Naive B cell (primary cell): ENCODE data around the gene C19orf25. TPM values are rescaled to one million over a fixed set of nuclear protein-coding genes. Genes with fewer than 3 reads are reported as not detected.
A peak's percentile ranks its signal among the peaks of the same experiment; 100 is the strongest.

Experiments
- ATAC-seq, 2 donors: fragments of 150-1000 bp; cut with Tn5 transposase; 2 replicates each; pipeline ENCODE4 v1.10.0; 2021; ENCODE audit warnings: low read depth in 2 of 2, mild to moderate bottlenecking in 2 of 2, moderate library complexity in 2 of 2
- DNase-seq: peaks from one replicate; pipeline ENCODE4 v3.0.0; 2022
- H3K27ac Mint-ChIP-seq, 6 donors: one replicate each; pipeline ENCODE4 v1.8.0; 2020 to 2022; ENCODE audit warnings: mild to moderate bottlenecking in 6 of 6, mixed read lengths in 6 of 6, moderate library complexity in 5 of 6, inconsistent platforms in 2 of 6
- H3K27me3 Mint-ChIP-seq, 3 donors: one replicate each; pipeline ENCODE4 v1.8.0; 2021 to 2022; ENCODE audit warnings: mixed read lengths in 3 of 3, mild to moderate bottlenecking in 1 of 3
- H3K36me3 Mint-ChIP-seq, 2 donors: one replicate each; pipeline ENCODE4 v1.8.0; 2020 to 2022; ENCODE audit warnings: mixed read lengths in 2 of 2, inconsistent platforms in 1 of 2, mild to moderate bottlenecking in 1 of 2
- H3K4me1 Mint-ChIP-seq, 3 donors: one replicate each; pipeline ENCODE4 v1.8.0; 2020 to 2022; ENCODE audit warnings: mixed read lengths in 3 of 3, inconsistent platforms in 1 of 3, mild to moderate bottlenecking in 1 of 3, moderate library complexity in 1 of 3
- H3K4me3 Mint-ChIP-seq, 8 donors: one replicate each; pipeline ENCODE4 v1.8.0; 2020 to 2022; ENCODE audit warnings: mild to moderate bottlenecking in 8 of 8, mixed read lengths in 8 of 8, moderate library complexity in 8 of 8, inconsistent platforms in 2 of 8
- H3K9me3 Mint-ChIP-seq, 7 donors: one replicate each; pipeline ENCODE4 v1.8.0; 2020 to 2022; ENCODE audit warnings: mixed read lengths in 7 of 7, mild to moderate bottlenecking in 5 of 7, inconsistent platforms in 2 of 7, moderate library complexity in 1 of 7
- polyA plus RNA-seq, 6 donors: library from polyadenylated mRNA; unstranded; fragments of 300-500 nt; fragmentation: Illumina TruSeq; gene quantifications; one replicate each; pipeline ENCODE4 v1.2.3, GENCODE V29; 2021; ENCODE audit warnings: low read depth in 6 of 6

Gene C19orf25
- polyA plus RNA-seq, 6 donors from 2014 or later = 39.0 to 78.2 (median 46.9) TPM

DNA sequence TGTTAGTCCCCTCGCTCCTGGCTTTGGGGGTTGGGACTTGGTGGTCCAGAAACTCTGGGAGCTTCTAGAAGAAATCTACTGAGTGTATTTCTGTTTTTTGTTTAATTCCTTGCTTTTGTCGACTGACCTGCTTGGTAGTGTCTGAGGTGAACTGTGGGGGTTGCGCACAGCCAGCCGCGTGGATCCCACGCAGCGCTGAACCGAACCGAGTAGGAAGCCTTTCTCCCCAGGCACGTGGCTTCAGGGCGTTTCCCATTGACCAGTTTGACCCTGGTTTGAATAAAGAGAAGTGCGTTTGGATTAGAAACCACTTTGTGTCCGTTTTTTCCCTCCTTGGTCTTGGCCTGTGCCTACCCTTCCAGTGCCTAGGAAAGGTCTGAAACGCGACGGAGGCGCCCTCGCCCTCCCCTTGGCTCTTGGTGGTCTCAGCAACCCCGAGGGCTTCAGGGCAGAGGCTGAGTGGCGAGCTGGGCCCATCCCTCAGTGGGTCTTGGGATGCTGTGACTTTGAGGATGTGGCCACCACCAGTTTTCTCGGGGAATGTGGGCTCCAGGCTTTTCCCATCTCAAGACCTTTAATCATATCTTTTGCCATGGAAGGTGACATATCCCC lies 43.5 kb downstream of the C19orf25 start:
- H3K4me3 Mint-ChIP-seq = peak overlapping the region in 1 of 8 donors; percentile 54
- no peaks in the 10 kb centered on the region for H3K9me3 Mint-ChIP-seq
- peaks cover 12 to 20% (median 17%) of the 10 kb centered on the region in 3 donors for H3K4me1 Mint-ChIP-seq
- DNase-seq = no peak
- H3K27me3 Mint-ChIP-seq = no peaks in the 10 kb centered on the region
- H3K36me3 Mint-ChIP-seq = no peaks in the 10 kb centered on the region
- no peak for ATAC-seq
- H3K27ac Mint-ChIP-seq = peak overlapping the region in 3 of 6 donors; percentile 41 to 78 (median 75)

DNA sequence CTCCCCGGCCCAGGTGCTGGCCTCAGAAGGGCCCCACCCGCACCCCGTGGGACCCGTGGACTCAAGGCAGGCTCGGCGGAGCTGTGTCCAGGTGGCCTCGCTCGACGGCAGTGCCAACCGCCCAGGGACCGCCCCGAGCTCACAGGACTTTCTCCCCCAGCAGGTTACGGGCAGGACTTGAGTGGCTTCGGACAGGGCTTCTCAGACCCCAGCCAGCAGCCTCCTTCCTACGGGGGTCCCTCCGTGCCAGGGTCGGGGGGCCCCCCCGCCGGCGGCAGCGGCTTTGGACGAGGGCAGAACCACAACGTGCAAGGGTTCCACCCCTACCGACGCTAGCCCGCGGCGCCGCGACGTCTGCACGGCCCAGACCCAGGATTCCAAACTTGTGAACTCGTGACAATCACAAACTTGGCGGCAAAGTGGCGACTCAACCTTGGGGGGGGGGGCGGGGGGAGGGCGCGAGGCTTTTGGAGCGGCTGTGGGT lies 44.4 kb downstream of the C19orf25 start:
- Mint-ChIP-seq H3K4me3 (no peak overlapping the region), H3K27ac (no peak overlapping the region), H3K9me3 (no peaks in the 10 kb centered on the region), H3K27me3 (no peaks in the 10 kb centered on the region), H3K36me3 (no peaks in the 10 kb centered on the region), H3K4me1 (peaks cover 7 to 15% (median 8%) of the 10 kb centered on the region in 3 donors)
- DNase-seq (no peak), ATAC-seq (no peak)

DNA sequence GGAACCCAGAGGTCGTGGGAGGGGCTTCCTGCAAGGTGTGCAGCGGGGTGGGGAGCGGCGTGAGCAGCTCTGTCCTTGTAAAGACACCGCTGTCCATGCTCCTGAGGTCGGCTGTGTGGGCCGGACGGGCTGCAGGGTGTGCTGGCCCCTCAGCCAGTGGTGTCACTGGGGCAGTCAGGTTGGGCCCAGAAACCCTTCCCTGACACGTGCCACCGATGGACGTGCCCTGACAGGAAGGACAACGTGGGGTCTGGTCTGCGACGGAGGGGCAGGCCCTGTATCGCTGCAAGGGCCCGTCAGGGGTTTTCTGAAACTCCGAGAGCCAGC lies 45.0 kb downstream of the C19orf25 start:
- no peaks in the 10 kb centered on the region for H3K27me3 Mint-ChIP-seq
- H3K36me3 Mint-ChIP-seq = no peaks in the 10 kb centered on the region
- ATAC-seq = no peak
- no peak overlapping the region for H3K4me3 Mint-ChIP-seq
- H3K4me1 Mint-ChIP-seq = peaks cover 4 to 9% (median 7%) of the 10 kb centered on the region in 3 donors
- H3K9me3 Mint-ChIP-seq = no peaks in the 10 kb centered on the region
- DNase-seq = no peak
- no peak overlapping the region for H3K27ac Mint-ChIP-seq

DNA sequence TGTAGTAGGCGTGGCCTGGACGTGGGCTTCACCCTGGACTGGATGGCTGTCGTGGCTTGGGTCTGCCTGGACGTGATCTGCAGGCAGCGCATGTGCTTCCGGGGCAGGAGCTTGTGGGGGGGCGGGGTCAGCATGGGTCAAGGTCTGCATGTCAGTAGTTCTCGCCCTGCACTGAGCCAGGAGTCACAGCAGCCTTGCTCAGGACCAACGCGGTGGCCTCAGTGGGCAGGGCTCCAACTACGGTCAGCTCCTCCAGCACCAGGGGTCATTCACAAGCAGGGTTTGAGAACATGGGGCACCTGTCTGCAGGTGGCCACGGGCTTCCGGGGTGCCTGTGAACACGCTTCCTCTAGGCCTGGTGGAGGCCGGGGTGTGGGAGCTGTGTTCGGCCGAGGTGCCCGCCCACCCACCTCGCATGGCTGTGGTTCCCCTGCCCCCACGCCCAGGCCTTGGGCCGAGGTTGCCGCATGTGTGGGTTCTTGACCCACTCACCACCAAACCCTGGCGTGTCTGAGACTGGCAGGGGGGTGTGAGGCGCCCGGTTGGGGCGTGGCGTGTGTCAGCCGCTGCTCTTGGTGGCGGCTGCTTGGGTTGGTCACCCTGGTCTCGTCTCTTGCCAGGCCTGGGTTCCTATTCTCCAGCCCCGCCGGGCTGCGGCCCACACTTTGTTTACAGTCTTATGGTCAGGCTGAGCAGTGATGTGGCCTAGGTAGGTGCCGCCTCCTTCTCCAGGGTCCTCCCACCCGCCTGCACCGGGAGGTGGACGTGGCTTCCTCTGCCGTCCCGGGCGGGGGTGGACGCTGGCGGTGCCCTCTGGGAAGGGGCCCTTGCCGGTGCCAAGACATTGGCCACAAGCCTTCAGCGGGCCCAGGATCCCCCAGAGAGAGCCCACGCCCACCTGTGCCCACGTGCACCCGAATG lies 45.6 kb downstream of the C19orf25 start:
- Mint-ChIP-seq H3K4me3 (no peak overlapping the region), H3K27ac (no peak overlapping the region), H3K27me3 (no peaks in the 10 kb centered on the region), H3K36me3 (no peaks in the 10 kb centered on the region), H3K9me3 (no peaks in the 10 kb centered on the region), H3K4me1 (peaks cover 4 to 9% (median 5%) of the 10 kb centered on the region in 3 donors)
- ATAC-seq (no peak), DNase-seq (no peak)

DNA sequence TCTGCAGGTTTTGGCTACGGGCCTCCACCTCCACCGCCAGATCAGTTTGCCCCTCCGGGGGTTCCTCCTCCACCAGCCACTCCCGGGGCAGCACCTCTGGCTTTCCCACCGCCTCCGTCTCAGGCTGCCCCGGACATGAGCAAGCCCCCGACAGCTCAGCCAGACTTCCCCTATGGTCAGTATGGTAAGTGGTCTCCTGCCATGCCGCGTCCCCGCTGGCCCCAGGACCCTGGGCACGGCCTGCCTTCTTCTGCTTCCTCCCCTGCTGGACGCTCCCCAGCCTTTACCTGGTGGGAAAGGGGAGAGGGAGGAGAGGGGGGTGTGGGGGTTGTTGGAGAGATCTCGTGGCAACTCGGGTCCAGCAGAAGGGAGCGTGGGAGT lies 46.5 kb downstream of the C19orf25 start:
- H3K4me1 Mint-ChIP-seq = no peaks in the 10 kb centered on the region
- no peaks in the 10 kb centered on the region for H3K9me3 Mint-ChIP-seq
- DNase-seq (no peak), ATAC-seq (no peak)
- H3K27me3 Mint-ChIP-seq = no peaks in the 10 kb centered on the region
- no peak overlapping the region for H3K27ac Mint-ChIP-seq
- no peaks in the 10 kb centered on the region for H3K36me3 Mint-ChIP-seq
- no peak overlapping the region for H3K4me3 Mint-ChIP-seq

DNA sequence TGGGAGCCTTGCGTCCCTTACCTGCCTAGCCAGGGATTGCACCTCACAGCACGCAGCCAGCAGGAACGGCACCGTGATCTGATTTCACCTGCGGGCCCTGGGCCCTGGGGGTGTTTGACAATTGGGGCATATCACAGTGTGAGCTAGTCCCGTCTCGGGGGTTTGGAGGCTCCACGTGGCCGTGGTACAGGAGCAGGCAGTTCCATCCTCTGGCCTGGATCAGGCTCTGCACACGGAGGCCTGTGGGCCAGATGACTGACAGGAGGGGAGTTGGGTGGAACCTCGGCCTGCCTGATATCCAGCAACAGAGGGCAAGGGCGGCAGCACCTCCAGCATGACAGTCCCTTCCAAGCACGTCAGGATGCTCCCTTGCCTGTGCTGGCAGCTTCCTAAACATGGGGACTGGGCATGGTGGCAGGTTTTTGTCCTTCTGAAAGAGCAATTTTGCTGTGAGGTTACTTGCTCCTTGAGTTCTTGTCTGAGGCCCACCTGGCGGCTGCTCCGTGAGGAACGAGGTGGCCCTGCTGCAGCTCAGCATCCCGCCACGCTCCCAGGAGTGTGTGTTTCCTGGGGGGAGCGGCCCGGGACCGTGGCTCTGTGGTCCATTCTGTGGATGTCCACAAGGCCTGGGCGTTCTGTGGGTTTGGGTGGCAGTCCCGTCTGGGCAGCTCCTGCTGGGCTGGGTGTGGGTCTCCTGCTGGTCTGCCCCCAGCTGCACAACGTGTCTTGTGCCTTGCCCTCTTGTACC lies 47.1 kb downstream of the C19orf25 start:
- DNase-seq (no peak), ATAC-seq (no peak)
- Mint-ChIP-seq H3K9me3 (no peaks in the 10 kb centered on the region), H3K27ac (no peak overlapping the region), H3K4me1 (no peaks in the 10 kb centered on the region), H3K36me3 (no peaks in the 10 kb centered on the region), H3K27me3 (no peaks in the 10 kb centered on the region), H3K4me3 (no peak overlapping the region)

DNA sequence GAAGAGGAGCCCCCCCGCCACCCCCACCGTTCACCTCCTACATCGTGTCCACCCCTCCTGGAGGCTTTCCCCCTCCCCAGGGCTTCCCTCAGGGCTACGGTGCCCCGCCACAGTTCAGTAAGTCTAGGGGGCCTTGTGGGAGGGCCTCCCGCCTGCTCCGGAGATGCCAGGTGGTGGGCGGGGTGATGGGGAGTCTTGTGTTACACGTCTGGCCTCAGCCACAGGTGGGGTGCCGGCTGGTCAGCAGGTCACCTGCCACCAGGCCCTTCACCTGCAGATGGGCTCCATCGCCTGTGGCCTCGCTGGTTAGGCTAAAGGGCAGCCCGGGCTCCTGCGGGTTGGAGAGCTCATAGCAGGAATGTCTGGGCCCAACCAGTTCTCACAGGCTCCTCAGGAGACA lies 48.8 kb downstream of the C19orf25 start:
- Mint-ChIP-seq H3K36me3 (no peaks in the 10 kb centered on the region), H3K4me1 (no peaks in the 10 kb centered on the region), H3K27ac (no peak overlapping the region), H3K4me3 (no peak overlapping the region), H3K9me3 (no peaks in the 10 kb centered on the region), H3K27me3 (no peaks in the 10 kb centered on the region)
- no peak for ATAC-seq
- no peak for DNase-seq

DNA sequence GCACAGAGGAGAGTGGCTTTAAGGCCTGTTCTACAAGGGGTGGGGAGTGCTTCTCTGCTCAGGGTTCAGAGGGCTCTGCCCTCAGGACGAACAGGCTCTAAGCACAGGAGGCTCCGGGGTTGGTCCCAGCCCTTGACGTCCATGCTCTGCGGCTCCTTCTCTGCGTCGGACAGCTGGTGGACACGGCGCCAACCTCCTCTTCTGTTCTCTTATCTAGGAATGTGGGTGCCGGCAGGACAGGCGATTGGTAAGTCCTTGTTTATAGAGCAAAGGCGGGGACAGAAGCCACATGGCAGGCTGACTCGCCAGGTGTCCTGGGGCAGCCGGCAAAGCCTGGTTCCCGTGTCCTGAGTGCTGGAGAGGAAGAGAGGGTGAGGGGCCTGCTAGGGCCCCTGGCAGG lies 49.3 kb downstream of the C19orf25 start:
- Mint-ChIP-seq H3K9me3 (no peaks in the 10 kb centered on the region), H3K4me3 (no peak overlapping the region), H3K4me1 (peaks cover 0 to 4% (median 3%) of the 10 kb centered on the region in 3 donors), H3K27ac (no peak overlapping the region), H3K36me3 (no peaks in the 10 kb centered on the region), H3K27me3 (no peaks in the 10 kb centered on the region)
- DNase-seq (no peak), ATAC-seq (no peak)

DNA sequence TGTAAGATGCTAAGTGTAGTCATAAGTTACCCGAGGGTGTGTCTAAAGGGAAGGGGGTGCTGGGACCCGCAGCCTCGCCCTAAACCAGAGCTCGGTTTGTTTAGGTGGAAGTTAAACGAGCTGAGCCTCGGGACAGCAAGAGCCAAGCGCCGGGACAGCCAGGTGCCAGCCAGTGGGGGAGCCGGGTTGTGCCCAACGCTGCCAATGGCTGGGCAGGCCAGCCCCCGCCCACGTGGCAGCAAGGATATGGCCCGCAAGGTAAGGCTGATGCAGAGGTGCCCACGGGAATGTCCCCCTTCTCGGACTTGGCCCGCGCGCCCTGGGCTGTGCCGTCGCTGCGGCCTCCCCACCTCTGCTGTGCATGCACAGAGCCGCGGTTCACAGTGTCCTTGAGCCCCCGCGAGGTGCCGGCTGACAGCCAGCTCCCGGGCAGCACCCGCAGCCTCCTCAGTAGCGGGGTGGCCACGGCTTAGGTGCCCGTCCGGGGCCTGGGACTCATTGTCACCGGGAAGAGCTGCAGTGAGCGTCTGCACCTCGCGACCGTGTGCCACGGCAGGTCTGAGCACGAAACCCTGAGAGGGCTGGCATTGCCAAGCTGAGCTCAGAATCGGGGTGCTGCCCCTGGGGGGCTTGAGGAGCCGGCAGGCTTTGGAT lies 50.1 kb downstream of the C19orf25 start:
- Mint-ChIP-seq H3K36me3 (no peaks in the 10 kb centered on the region), H3K4me3 (no peak overlapping the region), H3K27me3 (no peaks in the 10 kb centered on the region), H3K27ac (no peak overlapping the region), H3K4me1 (peaks cover 0 to 8% (median 4%) of the 10 kb centered on the region in 3 donors), H3K9me3 (no peaks in the 10 kb centered on the region)
- ATAC-seq (no peak), DNase-seq (no peak)

DNA sequence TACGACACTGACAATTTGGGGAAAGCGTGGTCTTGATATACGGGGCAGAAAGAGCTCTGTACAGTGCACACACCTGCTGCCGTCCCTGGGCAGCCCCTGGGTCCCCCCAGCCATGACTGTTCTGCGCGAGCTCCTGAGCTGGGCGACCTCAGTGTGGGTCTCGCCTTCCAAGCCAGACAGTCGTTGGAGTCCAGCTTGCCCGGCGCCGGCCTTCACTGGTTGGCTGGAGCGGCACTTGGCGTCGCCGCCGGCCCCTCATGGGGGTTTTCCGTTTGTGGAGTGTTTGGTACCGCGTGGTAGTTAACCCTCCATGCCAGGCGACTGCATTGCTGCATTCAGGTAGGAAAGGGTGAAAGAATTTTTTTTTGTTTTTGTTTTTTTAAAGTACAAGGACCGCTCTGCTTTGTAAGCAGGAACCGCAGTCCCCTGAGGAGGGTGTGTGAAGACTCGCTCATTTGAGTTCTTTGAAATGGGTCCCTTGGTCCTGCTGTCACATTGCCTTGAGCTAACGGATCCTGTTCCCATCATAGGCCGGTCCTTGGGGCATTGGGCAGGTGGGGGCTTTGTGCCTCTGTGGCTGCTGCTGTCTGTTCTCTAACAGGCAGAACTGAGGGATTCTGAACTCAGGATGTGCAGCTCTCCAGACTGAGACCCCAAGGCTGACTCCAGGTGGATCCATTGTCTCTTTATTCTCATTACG lies 51.6 kb downstream of the C19orf25 start:
- Mint-ChIP-seq H3K36me3 (peaks cover 0 to 11% of the 10 kb centered on the region in 2 donors), H3K4me3 (no peak overlapping the region), H3K27me3 (no peaks in the 10 kb centered on the region), H3K9me3 (no peaks in the 10 kb centered on the region), H3K27ac (no peak overlapping the region), H3K4me1 (peaks cover 0 to 9% (median 8%) of the 10 kb centered on the region in 3 donors)
- ATAC-seq (no peak), DNase-seq (no peak)

DNA sequence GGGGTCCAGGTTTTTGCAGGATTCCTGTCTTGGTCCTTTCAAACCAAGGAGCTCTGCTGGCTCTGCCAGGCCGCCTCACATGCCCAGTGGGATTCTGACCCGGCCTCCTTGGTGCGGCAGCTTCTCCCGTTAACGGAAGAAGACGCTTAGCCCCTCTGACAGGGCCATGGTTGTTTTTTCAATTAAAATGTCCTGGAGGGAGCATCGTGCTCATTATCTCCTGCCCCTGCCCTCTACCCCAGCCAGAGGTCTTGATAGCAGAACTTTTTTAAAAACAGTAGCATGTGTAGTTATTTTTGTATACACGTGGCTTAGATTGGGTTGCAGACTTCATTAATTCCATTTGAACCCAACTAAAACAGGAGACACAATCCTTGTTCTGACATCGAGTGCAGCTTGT lies 52.3 kb downstream of the C19orf25 start:
- Mint-ChIP-seq H3K27me3 (no peaks in the 10 kb centered on the region), H3K4me3 (no peak overlapping the region), H3K36me3 (peaks cover 0 to 11% of the 10 kb centered on the region in 2 donors), H3K27ac (no peak overlapping the region), H3K4me1 (peaks cover 0 to 9% (median 8%) of the 10 kb centered on the region in 3 donors), H3K9me3 (no peaks in the 10 kb centered on the region)
- DNase-seq (no peak), ATAC-seq (no peak)

DNA sequence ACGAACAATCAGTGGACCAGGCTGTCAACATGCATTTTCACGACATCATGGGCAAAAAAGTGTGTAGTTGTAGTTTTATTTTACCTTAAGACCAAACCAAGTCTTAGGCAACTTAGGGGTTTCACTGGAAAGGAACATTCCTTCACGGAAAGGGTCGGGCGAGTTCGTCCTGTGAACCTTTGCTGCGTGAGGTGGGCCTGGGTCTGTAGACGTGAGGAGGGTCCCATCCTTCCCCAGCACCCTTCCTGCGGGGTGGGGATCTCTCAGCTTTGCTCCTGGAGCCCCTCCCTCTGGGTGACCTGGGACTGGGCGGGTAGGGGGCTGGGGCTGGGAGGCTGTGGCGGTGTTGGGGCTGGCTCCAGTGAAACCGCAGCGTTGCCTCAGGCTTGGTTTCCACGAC lies 53.1 kb downstream of the C19orf25 start:
- Mint-ChIP-seq H3K4me3 (no peak overlapping the region), H3K27me3 (no peaks in the 10 kb centered on the region), H3K36me3 (peaks cover 0 to 11% of the 10 kb centered on the region in 2 donors), H3K9me3 (no peaks in the 10 kb centered on the region), H3K4me1 (peaks cover 0 to 9% (median 8%) of the 10 kb centered on the region in 3 donors), H3K27ac (peak overlapping the region in 1 of 6 donors; percentile 26)
- DNase-seq (no peak), ATAC-seq (no peak)
